SK-N-SH (cell line): Measurements from ENCODE around the gene RBBP8NL. TPM values are rescaled to one million over a fixed set of nuclear protein-coding genes. Genes with fewer than 3 reads are reported as not detected.
A peak's percentile ranks its signal among the peaks of the same experiment; 100 is the strongest.

ENCODE experiments used
- CTCF ChIA-PET: fragments of 300-600, 350-600 bp; formaldehyde crosslinking; extraction: SDS; loops from one replicate; lab custom pipeline; 2021; lab: Yijun Ruan, JAX
- POLR2A ChIA-PET: fragments of 350-600 bp; sonication (Branson Sonifier 250); formaldehyde crosslinking; extraction: SDS; loops from one replicate; lab custom pipeline; 2020; ENCODE audit warnings: antibody characterized with exemption, inconsistent platforms; lab: Yijun Ruan, JAX
- DNase-seq: peaks from one replicate; pipeline ENCODE4 v3.0.0; 2012
- H2AFZ ChIP-seq: fragments of 200-600 bp; sonication (generic); 2 replicates; pipeline ENCODE4 v1.8.1; 2016; ENCODE audit warnings: antibody characterized with exemption, mild to moderate bottlenecking, low read depth
- H3F3A ChIP-seq: fragments of 200-600 bp; sonication (generic); replicated peaks from 2 replicates; pipeline ENCODE3; 2016; ENCODE audit warnings: antibody characterized with exemption, mild to moderate bottlenecking; ENCODE audit not compliant: insufficient read depth
- H3K27ac ChIP-seq, 2 experiments: fragments of 200-500 bp in 1 of 2; fragments of 200-600 bp in 1 of 2; sonication (Bioruptor generic) in 1 of 2; sonication (generic), shearing (Covaris generic) in 1 of 2; 2 replicates each; pipeline versions ENCODE4 v1.5.1 to v1.6.1; 2014 to 2016; ENCODE audit warnings: low read depth in 2 of 2, inconsistent platforms in 1 of 2, low read length in 1 of 2, mild to moderate bottlenecking in 1 of 2, mixed read lengths in 1 of 2
- H3K27me3 ChIP-seq: fragments of 200-600 bp; sonication (generic), shearing (Covaris generic); 2 replicates; pipeline ENCODE4 v1.6.1; 2016; ENCODE audit warnings: mixed run types; ENCODE audit not compliant: insufficient read depth
- H3K36me3 ChIP-seq, 2 experiments: fragments of 200-500 bp in 1 of 2; fragments of 200-600 bp in 1 of 2; sonication (Bioruptor generic) in 1 of 2; sonication (generic) in 1 of 2; replicated peaks in 1 of 2; 2 replicates each; pipeline versions ENCODE3 to v1.5.1; 2014 to 2016; ENCODE audit warnings: low read length in 1 of 2, mild to moderate bottlenecking in 1 of 2; ENCODE audit not compliant: insufficient read depth in 2 of 2, control insufficient read depth in 1 of 2
- H3K4me1 ChIP-seq, 2 experiments: fragments of 200-500 bp in 1 of 2; fragments of 200-600 bp in 1 of 2; sonication (Bioruptor generic) in 1 of 2; sonication (generic), shearing (Covaris generic) in 1 of 2; 2 replicates each; pipeline versions ENCODE4 v1.5.1 to v1.6.1; 2014 to 2016; ENCODE audit warnings: low read depth in 1 of 2, low read length in 1 of 2, mixed run types in 1 of 2; ENCODE audit not compliant: insufficient read depth in 2 of 2, control insufficient read depth in 1 of 2
- H3K4me2 ChIP-seq: fragments of 200-600 bp; sonication (generic), shearing (Covaris generic); 2 replicates; pipeline ENCODE4 v1.6.1; 2017; ENCODE audit warnings: mixed run types
- H3K4me3 ChIP-seq, 2 experiments: fragments of 200-500 bp in 1 of 2; fragments of 200-600 bp in 1 of 2; sonication (Bioruptor generic) in 1 of 2; sonication (generic), shearing (Covaris generic) in 1 of 2; 2 replicates each; pipeline versions ENCODE4 v1.5.1 to v1.8.1; 2014 to 2016; ENCODE audit warnings: low read depth in 2 of 2, inconsistent platforms in 1 of 2, low read length in 1 of 2, mild to moderate bottlenecking in 1 of 2, mixed read lengths in 1 of 2, moderate library complexity in 1 of 2
- H3K79me2 ChIP-seq: fragments of 200-600 bp; sonication (generic); 2 replicates; pipeline ENCODE4 v1.8.1; 2017; ENCODE audit warnings: mild to moderate bottlenecking; ENCODE audit not compliant: insufficient read depth
- H3K9ac ChIP-seq: fragments of 200-600 bp; sonication (generic); 2 replicates; pipeline ENCODE4 v1.6.1; 2017; ENCODE audit warnings: mixed run types
- H3K9me2 ChIP-seq: fragments of 200-600 bp; sonication (generic); 2 replicates; pipeline ENCODE4 v1.6.1; 2017; ENCODE audit warnings: mixed run types
- H3K9me3 ChIP-seq: fragments of 200-600 bp; sonication (generic); 2 replicates; pipeline ENCODE4 v1.6.1; 2017; ENCODE audit warnings: mixed run types, mild to moderate bottlenecking, moderate library complexity
- H4K20me1 ChIP-seq: fragments of 200-600 bp; sonication (generic); 2 replicates; pipeline ENCODE4 v1.6.1; 2017; ENCODE audit warnings: mild to moderate bottlenecking, mixed run types; ENCODE audit not compliant: insufficient read depth
- CHD2 ChIP-seq: fragments of 150-350 bp; IDR thresholded peaks from 2 replicates; pipeline ENCODE4 v1.6.1; 2018; ENCODE audit warnings: low read length; ENCODE audit not compliant: partially characterized antibody
- EP300 ChIP-seq, 2 experiments: IDR thresholded peaks; 2 replicates each; pipeline versions ENCODE4 v1.4.0 to v1.6.1; 2012; ENCODE audit warnings: borderline replicate concordance in 1 of 2, low read depth in 1 of 2, low read length in 1 of 2
- EZH2phosphoT487 ChIP-seq: fragments of 200-600 bp; sonication (generic); IDR thresholded peaks from 2 replicates; pipeline ENCODE4 v1.6.1; 2017; ENCODE audit warnings: low read depth, mixed run types, mild to moderate bottlenecking, antibody characterized with exemption, moderate library complexity, borderline replicate concordance
- FOXJ3 ChIP-seq: sonication (generic); formaldehyde crosslinking; IDR thresholded peaks from 2 replicates; pipeline ENCODE4 v1.5.1; 2020; ENCODE audit warnings: mild to moderate bottlenecking, missing genetic modification reagents
- FOXM1 ChIP-seq: IDR thresholded peaks from 2 replicates; pipeline ENCODE4 v1.4.0; 2012; ENCODE audit warnings: low read depth, mild to moderate bottlenecking
- GABPA ChIP-seq: IDR thresholded peaks from 2 replicates; pipeline ENCODE4 v1.4.0; 2012; ENCODE audit warnings: low read depth, mild to moderate bottlenecking
- GATA2 ChIP-seq: sonication (generic); formaldehyde crosslinking; IDR thresholded peaks from 2 replicates; pipeline ENCODE4 v1.5.0; 2020; ENCODE audit warnings: mild to moderate bottlenecking, missing genetic modification reagents
- MAX ChIP-seq: IDR thresholded peaks from 2 replicates; pipeline ENCODE4 v1.4.0; 2012; ENCODE audit warnings: low read depth
- MXI1 ChIP-seq: IDR thresholded peaks from 2 replicates; pipeline ENCODE4 v1.6.1; 2012; ENCODE audit warnings: mild to moderate bottlenecking, low read depth, low read length, improper control_type of control experiment
- POLR2AphosphoS5 ChIP-seq: IDR thresholded peaks from 2 replicates; pipeline ENCODE4 v1.6.1; 2012; ENCODE audit warnings: low read depth, low read length
- RCOR1 ChIP-seq: fragments of 150-350 bp; IDR thresholded peaks from 2 replicates; pipeline ENCODE4 v1.6.1; 2017; ENCODE audit warnings: antibody characterized with exemption, low read length
- RXRA ChIP-seq: IDR thresholded peaks from 2 replicates; pipeline ENCODE4 v1.4.0; 2012; ENCODE audit warnings: low read depth, mild to moderate bottlenecking, borderline replicate concordance
- SIN3A ChIP-seq: IDR thresholded peaks from 2 replicates; pipeline ENCODE4 v1.6.1; 2012; ENCODE audit warnings: low read depth, mild to moderate bottlenecking, low read length, moderate library complexity, borderline replicate concordance
- SMC3 ChIP-seq: IDR thresholded peaks from 2 replicates; pipeline ENCODE4 v1.6.1; 2012; ENCODE audit warnings: low read depth, low read length, improper control_type of control experiment
- TEAD4 ChIP-seq: IDR thresholded peaks from 2 replicates; pipeline ENCODE4 v1.4.0; 2012; ENCODE audit warnings: mild to moderate bottlenecking, borderline replicate concordance; ENCODE audit not compliant: insufficient read depth
- ZBTB33 ChIP-seq: IDR thresholded peaks from 2 replicates; pipeline ENCODE4 v1.4.0; 2012; ENCODE audit warnings: low read depth, borderline replicate concordance
- WGBS: methylation state at CpG from one replicate; pipeline ENCODE4 v1.1.6; 2017; ENCODE audit warnings: low lambda C conversion rate; 5-methylcytosine and 5-hydroxymethylcytosine counted together
- polyA plus RNA-seq, 3 experiments: library from polyadenylated mRNA; depleted of rRNA; stranded (reverse); fragments of >200 nt; gene quantifications; 2 replicates each; pipeline ENCODE4 v1.2.3, GENCODE V29; 2012
- TF ChIP-seq, protein P1 (sequence below): IDR thresholded peaks from 2 replicates; pipeline ENCODE4 v1.6.1; 2012; ENCODE audit warnings: mild to moderate bottlenecking, low read depth, low read length, moderate library complexity
- TF ChIP-seq, protein P2 (sequence below): IDR thresholded peaks from 2 replicates; pipeline ENCODE4 v1.4.0; 2012; ENCODE audit warnings: low read depth, borderline replicate concordance

RBBP8NL gene
- polyA plus RNA-seq, 1 of the 3 experiments (the other 2 are of a cell fraction): not detected

GRCh38 chr20:62404112-62404665 is 23.1 kb downstream of the RBBP8NL start:
- H3K4me2 ChIP-seq: no peak overlapping the region
- no peak overlapping the region for H3K4me3 ChIP-seq
- no peaks in the 10 kb centered on the region for H3K9me2 ChIP-seq
- H3K4me1 ChIP-seq: peaks cover 0 to 47% of the 10 kb centered on the region in 2 experiments; a peak in 1 of 4 replicates
- WGBS: 92% methylated on average over 7 of the region's 9 CpGs
- peaks cover 10% of the 10 kb centered on the region; the same call in 1 of the 2 replicates for H3K79me2 ChIP-seq
- H3K36me3 ChIP-seq: no peaks in the 10 kb centered on the region
- no peak for DNase-seq
- CTCF ChIA-PET: interaction anchor here (0.8 to 2.2 kb wide), 7 partner anchors 10 to 388 kb away, joined by 3 to 9 read pairs (median 3); no protein-coding TSS in a partner anchor
- no peaks in the 10 kb centered on the region for H3K9me3 ChIP-seq
- no peak overlapping the region for H3K9ac ChIP-seq
- no peaks in the 10 kb centered on the region for H3K27me3 ChIP-seq
- H2AFZ ChIP-seq: no peak overlapping the region
- peaks cover 5% of the 10 kb centered on the region; the same call in 1 of the 2 replicates for H4K20me1 ChIP-seq
- TF ChIP-seq, protein P1, sequence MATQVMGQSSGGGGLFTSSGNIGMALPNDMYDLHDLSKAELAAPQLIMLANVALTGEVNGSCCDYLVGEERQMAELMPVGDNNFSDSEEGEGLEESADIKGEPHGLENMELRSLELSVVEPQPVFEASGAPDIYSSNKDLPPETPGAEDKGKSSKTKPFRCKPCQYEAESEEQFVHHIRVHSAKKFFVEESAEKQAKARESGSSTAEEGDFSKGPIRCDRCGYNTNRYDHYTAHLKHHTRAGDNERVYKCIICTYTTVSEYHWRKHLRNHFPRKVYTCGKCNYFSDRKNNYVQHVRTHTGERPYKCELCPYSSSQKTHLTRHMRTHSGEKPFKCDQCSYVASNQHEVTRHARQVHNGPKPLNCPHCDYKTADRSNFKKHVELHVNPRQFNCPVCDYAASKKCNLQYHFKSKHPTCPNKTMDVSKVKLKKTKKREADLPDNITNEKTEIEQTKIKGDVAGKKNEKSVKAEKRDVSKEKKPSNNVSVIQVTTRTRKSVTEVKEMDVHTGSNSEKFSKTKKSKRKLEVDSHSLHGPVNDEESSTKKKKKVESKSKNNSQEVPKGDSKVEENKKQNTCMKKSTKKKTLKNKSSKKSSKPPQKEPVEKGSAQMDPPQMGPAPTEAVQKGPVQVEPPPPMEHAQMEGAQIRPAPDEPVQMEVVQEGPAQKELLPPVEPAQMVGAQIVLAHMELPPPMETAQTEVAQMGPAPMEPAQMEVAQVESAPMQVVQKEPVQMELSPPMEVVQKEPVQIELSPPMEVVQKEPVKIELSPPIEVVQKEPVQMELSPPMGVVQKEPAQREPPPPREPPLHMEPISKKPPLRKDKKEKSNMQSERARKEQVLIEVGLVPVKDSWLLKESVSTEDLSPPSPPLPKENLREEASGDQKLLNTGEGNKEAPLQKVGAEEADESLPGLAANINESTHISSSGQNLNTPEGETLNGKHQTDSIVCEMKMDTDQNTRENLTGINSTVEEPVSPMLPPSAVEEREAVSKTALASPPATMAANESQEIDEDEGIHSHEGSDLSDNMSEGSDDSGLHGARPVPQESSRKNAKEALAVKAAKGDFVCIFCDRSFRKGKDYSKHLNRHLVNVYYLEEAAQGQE: no peak
- TF ChIP-seq GATA2 (CRISPR knock-in tag): no peak
- no peak for TF ChIP-seq FOXM1
- TF ChIP-seq EZH2phosphoT487: no peak
- TF ChIP-seq EP300 (IDR thresholded peaks at IDR 0.05; ENCODE audit: borderline replicate concordance in 1 of 2, low read depth in 1 of 2, low read length in 1 of 2): no peak
- TF ChIP-seq TEAD4: no peak
- no peak for TF ChIP-seq SIN3A
- no peak for TF ChIP-seq GABPA
- TF ChIP-seq RXRA: no peak
- TF ChIP-seq MXI1: no peak
- no peak for TF ChIP-seq SMC3
- TF ChIP-seq CHD2: no peak
- no peak for TF ChIP-seq FOXJ3 (CRISPR knock-in tag)
- POLR2A ChIA-PET: no interaction called here
- H3F3A ChIP-seq: no peaks in the 10 kb centered on the region
- no peak overlapping the region for H3K27ac ChIP-seq

GRCh38 chr20:62403331-62403730 is 24.0 kb downstream of the RBBP8NL start:
- 98% methylated on average over 13 of the region's 13 CpGs for WGBS
- Histone ChIP-seq H3K27me3 (no peaks in the 10 kb centered on the region), H3K9me3 (no peaks in the 10 kb centered on the region), H3K36me3 (no peaks in the 10 kb centered on the region), H3K9ac (no peak overlapping the region), H3K4me3 (no peak overlapping the region), H3K4me1 (peaks cover 0 to 47% of the 10 kb centered on the region in 2 experiments; a peak in 1 of 4 replicates), H4K20me1 (peaks cover 5% of the 10 kb centered on the region; the same call in 1 of the 2 replicates), H2AFZ (no peak overlapping the region), H3K9me2 (no peaks in the 10 kb centered on the region), H3K27ac (peak overlapping the region in 1 of 2 experiments; percentile 43; a peak in 1 of 4 replicates), H3K4me2 (no peak overlapping the region), H3K79me2 (peaks cover 10% of the 10 kb centered on the region; the same call in 1 of the 2 replicates), H3F3A (no peaks in the 10 kb centered on the region)
- no peak for DNase-seq
- ChIA-PET POLR2A (interaction anchor here (1.3 kb wide), 1 partner anchor 16 kb away, joined by 4 read pairs; no protein-coding TSS in a partner anchor), CTCF (interaction anchor here (0.8 to 1.5 kb wide), 6 partner anchors 12 to 404 kb away, joined by 3 to 5 read pairs (median 3); partner anchors contain the start of gene ADRM1)
- no peak for TF ChIP-seq ZBTB33
- TF ChIP-seq, protein P2, sequence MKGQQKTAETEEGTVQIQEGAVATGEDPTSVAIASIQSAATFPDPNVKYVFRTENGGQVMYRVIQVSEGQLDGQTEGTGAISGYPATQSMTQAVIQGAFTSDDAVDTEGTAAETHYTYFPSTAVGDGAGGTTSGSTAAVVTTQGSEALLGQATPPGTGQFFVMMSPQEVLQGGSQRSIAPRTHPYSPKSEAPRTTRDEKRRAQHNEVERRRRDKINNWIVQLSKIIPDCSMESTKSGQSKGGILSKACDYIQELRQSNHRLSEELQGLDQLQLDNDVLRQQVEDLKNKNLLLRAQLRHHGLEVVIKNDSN: no peak
- TF ChIP-seq TEAD4: no peak
- TF ChIP-seq GATA2 (CRISPR knock-in tag): no peak
- TF ChIP-seq POLR2AphosphoS5: no peak
- no peak for TF ChIP-seq MAX
- TF ChIP-seq RCOR1: no peak
